ENCODE results near the gene SCUBE1. TPM values are rescaled to one million over a fixed set of nuclear protein-coding genes. Genes with fewer than 3 reads are reported as not detected.

SCUBE1 gene
- total RNA-seq, 1 experiment from 2014 or later, result 0.54 TPM

- H3K27ac Mint-ChIP-seq (ENCODE audit: unreplicated experiment), result no peak overlapping the region
- CTCF ChIA-PET, result no interaction called here
- peaks cover 66% of the 10 kb centered on the region for H3K27me3 Mint-ChIP-seq (ENCODE audit: unreplicated experiment)
These were observed 106.6 kb downstream of the SCUBE1 start for GRCh38 chr22:43236411-43237166.

GRCh38 chr22:43235445-43236409, 107.4 kb downstream of the SCUBE1 start:
- peaks cover 4% of the 10 kb centered on the region for H3K36me3 Mint-ChIP-seq (ENCODE audit: insufficient read depth, unreplicated experiment)
- CTCF ChIA-PET, result no interaction called here
- no TSS peak for BruUV-seq (replicated peaks)
- DNase-seq, result no peak
- TF ChIP-seq, protein P1, sequence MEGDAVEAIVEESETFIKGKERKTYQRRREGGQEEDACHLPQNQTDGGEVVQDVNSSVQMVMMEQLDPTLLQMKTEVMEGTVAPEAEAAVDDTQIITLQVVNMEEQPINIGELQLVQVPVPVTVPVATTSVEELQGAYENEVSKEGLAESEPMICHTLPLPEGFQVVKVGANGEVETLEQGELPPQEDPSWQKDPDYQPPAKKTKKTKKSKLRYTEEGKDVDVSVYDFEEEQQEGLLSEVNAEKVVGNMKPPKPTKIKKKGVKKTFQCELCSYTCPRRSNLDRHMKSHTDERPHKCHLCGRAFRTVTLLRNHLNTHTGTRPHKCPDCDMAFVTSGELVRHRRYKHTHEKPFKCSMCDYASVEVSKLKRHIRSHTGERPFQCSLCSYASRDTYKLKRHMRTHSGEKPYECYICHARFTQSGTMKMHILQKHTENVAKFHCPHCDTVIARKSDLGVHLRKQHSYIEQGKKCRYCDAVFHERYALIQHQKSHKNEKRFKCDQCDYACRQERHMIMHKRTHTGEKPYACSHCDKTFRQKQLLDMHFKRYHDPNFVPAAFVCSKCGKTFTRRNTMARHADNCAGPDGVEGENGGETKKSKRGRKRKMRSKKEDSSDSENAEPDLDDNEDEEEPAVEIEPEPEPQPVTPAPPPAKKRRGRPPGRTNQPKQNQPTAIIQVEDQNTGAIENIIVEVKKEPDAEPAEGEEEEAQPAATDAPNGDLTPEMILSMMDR (IDR thresholded peaks at IDR 0.05; ENCODE audit: unreplicated experiment), result no peak
- intact Hi-C loops (cut with micrococcal nuclease; ENCODE audit: unreplicated experiment), result no loop called here
- H3K27me3 Mint-ChIP-seq (ENCODE audit: unreplicated experiment), result peaks cover 66% of the 10 kb centered on the region
- no peaks in the 10 kb centered on the region for H3K9me3 Mint-ChIP-seq (ENCODE audit: low read depth, unreplicated experiment)
- no peak overlapping the region for H3K4me3 Mint-ChIP-seq (ENCODE audit: low read depth, unreplicated experiment)
- H3K27ac Mint-ChIP-seq (ENCODE audit: unreplicated experiment), result no peak overlapping the region
- H3K4me1 Mint-ChIP-seq (ENCODE audit: low read depth, unreplicated experiment), result peaks cover 9% of the 10 kb centered on the region

More at GRCh38 chr22:43236411-43237166, 106.6 kb downstream of the SCUBE1 start:
- peaks cover under 1% of the 10 kb centered on the region for H3K4me1 Mint-ChIP-seq (ENCODE audit: low read depth, unreplicated experiment)
- intact Hi-C loops (cut with micrococcal nuclease; ENCODE audit: unreplicated experiment), result no loop called here
- no peaks in the 10 kb centered on the region for H3K9me3 Mint-ChIP-seq (ENCODE audit: low read depth, unreplicated experiment)
- H3K36me3 Mint-ChIP-seq (ENCODE audit: insufficient read depth, unreplicated experiment), result no peaks in the 10 kb centered on the region
- no TSS peak for BruUV-seq (replicated peaks)
- TF ChIP-seq, protein P1 (IDR thresholded peaks at IDR 0.05; ENCODE audit: unreplicated experiment), result no peak
- H3K4me3 Mint-ChIP-seq (ENCODE audit: low read depth, unreplicated experiment), result no peak overlapping the region
- no peak for DNase-seq

DNA sequence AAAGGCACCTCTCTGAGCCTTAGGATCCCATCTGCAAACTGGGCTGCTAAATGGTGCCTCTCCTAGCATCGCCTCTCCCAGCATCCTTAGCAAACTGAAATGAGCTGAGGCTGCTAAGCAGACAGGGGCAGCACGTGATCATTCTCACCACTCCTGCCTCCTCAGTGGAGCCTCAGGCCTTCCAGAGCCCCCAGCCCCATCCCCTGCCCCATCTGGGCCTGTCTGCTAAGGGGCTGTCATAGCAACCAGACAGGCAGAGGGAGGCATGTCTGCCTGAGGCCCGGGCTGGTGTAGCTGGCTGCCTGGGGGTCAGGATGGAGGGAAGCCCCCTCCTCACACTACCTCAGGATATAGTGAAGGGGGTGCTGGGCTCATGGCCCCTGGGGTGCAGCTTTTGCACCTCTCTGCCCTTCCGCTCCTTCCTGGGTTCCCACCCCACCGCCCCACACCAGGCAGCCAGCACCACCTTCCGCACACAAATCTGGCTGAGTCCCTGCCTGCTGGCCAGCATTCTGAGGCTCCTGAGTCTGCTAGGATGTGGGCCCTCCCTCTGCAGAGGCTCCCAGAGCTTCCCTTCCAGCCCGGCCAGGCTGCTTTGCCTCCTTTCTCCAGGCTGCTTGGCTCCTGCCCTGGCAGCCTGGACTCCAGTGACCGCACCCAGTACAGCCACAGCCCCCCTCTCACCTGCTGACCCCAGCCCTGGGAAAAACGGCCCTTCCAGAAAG, 108.7 kb downstream of the SCUBE1 start:
- H3K36me3 Mint-ChIP-seq (ENCODE audit: insufficient read depth, unreplicated experiment), result peaks cover 4% of the 10 kb centered on the region
- H3K27me3 Mint-ChIP-seq (ENCODE audit: unreplicated experiment), result peaks cover 56% of the 10 kb centered on the region
- intact Hi-C loops (cut with micrococcal nuclease; ENCODE audit: unreplicated experiment), result no loop called here
- TF ChIP-seq, protein P1 (IDR thresholded peaks at IDR 0.05; ENCODE audit: unreplicated experiment), result no peak
- no peak overlapping the region for H3K4me3 Mint-ChIP-seq (ENCODE audit: low read depth, unreplicated experiment)
- BruUV-seq (replicated peaks), result no TSS peak
- H3K4me1 Mint-ChIP-seq (ENCODE audit: low read depth, unreplicated experiment), result peaks cover 10% of the 10 kb centered on the region
- H3K27ac Mint-ChIP-seq (ENCODE audit: unreplicated experiment), result no peak overlapping the region
- no peaks in the 10 kb centered on the region for H3K9me3 Mint-ChIP-seq (ENCODE audit: low read depth, unreplicated experiment)
- CTCF ChIA-PET, result no interaction called here
- no peak for DNase-seq

DNA sequence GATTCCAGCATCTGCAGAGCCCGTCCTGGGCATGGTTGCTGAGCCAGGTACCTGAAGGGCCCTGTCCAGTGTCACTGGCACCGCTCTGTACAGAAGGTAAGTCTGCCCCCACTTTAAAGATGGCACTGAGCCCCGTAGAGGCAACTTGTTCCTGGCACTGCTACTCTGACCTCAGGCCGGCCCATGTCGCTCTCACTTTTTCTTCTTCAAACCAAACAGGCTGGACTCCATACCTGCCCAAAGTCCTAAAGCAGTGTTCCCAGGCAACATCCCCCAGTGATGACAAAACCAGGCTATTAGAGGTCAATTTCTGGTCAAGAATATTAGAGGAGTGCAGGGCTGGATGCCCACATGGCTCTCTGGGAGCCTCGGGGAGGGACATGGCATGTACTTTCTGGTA, 109.6 kb downstream of the SCUBE1 start:
- BruUV-seq (replicated peaks), result no TSS peak
- peaks cover 12% of the 10 kb centered on the region for H3K4me1 Mint-ChIP-seq (ENCODE audit: low read depth, unreplicated experiment)
- no peaks in the 10 kb centered on the region for H3K9me3 Mint-ChIP-seq (ENCODE audit: low read depth, unreplicated experiment)
- no peak for DNase-seq
- CTCF ChIA-PET, result no interaction called here
- no peak overlapping the region for H3K27ac Mint-ChIP-seq (ENCODE audit: unreplicated experiment)
- TF ChIP-seq, protein P1 (IDR thresholded peaks at IDR 0.05; ENCODE audit: unreplicated experiment), result no peak
- no peak overlapping the region for H3K4me3 Mint-ChIP-seq (ENCODE audit: low read depth, unreplicated experiment)
- intact Hi-C loops (cut with micrococcal nuclease; ENCODE audit: unreplicated experiment), result no loop called here
- H3K27me3 Mint-ChIP-seq (ENCODE audit: unreplicated experiment), result peaks cover 59% of the 10 kb centered on the region
- peaks cover 4% of the 10 kb centered on the region for H3K36me3 Mint-ChIP-seq (ENCODE audit: insufficient read depth, unreplicated experiment)
